ENCODE results near the gene CCDC201.

CCDC201 gene, protein sequence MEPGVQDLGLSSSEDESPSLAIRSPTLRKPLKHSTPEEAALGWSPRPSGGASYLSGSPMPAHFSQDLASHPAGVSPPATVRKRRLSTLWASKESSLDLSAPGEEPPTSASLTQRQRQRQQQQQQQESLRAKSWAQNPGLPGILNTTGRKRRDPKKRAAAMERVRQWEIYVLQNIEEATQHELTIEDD

DNA sequence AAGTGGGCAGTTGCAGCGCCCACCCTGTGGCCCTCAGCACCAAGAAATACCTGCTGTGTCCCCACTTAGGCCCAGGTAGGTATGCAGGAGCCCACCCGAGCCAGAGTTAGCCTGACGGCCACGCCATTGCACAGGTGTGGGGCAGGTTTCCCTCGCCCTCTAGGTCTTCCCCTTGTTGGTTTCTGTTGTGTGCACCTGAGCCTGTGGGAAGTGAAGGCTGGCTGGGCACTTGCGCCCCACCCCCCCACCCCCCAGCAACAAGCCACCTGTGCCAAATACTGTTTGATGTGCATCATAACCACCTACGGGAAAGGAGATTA, at the start of gene CCDC201:
CCDC201 (minus strand) TSS at position 48 of the 320 bp plus-strand sequence. CDS start 75 bp downstream, outside the sequence.
- Histone ChIP-seq H3K9ac (ENCODE audit: low read length) (no peak within 1 kb of the TSS), H3K36me3 (ENCODE audit: control insufficient read depth, low read depth, low read length) (no peaks in the 10 kb centered on the region), H3K27ac (ENCODE audit: low read length) (no peak within 1 kb of the TSS), H3K9me3 (ENCODE audit: control insufficient read depth, low read depth, low read length) (peaks cover 3% of the 10 kb centered on the region), H3K4me1 (ENCODE audit: control insufficient read depth, low read depth, low read length) (no peaks in the 10 kb centered on the region), H3K4me3 (ENCODE audit: low read length) (no peak within 1 kb of the TSS), H3K27me3 (ENCODE audit: control insufficient read depth, insufficient read depth, low read length) (no peaks in the 10 kb centered on the region)

DNA sequence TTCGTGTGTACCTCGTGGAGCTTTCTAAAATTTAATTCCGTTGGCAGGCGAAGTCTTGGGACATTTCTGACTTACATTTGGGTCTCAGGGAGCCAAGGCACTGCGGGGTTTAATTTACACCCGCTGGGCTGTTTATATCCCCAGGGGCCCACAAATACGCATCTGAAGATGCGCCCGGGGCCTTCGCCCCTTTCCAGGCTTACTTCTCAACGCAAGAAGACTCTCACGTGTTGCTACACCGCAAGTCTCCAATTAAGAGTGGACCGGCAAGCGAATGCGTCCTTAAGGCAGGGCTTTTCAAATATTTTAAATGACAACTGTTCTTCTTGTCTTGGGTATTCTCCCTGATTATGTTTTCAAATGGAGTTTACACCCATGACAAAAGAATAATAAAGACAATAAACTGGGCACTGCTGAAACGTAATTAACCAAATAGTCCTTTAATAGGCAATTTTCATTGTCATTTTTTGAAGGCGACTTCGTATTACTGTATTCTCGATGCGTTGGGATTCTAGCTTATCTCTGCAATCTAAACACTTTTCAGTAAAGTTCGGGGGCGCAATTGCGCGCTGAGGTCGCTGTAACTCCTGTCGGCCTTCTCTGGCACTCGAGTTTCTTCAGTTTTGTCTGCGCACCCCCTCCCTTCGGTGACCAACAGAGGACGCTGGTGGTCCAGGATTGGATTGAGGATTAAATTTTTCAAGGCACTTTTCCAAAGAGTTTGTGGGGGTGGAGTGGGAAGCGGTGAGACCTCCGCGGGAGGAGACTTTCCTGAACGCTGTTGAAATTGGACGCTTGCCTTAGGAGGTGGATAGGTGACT, 49.0 kb upstream of the CCDC201 start:
- peak overlapping the region; percentile 29 for H3K9ac ChIP-seq (ENCODE audit: low read length)
- H3K4me3 ChIP-seq (ENCODE audit: low read length): peak overlapping the region; percentile 66

DNA sequence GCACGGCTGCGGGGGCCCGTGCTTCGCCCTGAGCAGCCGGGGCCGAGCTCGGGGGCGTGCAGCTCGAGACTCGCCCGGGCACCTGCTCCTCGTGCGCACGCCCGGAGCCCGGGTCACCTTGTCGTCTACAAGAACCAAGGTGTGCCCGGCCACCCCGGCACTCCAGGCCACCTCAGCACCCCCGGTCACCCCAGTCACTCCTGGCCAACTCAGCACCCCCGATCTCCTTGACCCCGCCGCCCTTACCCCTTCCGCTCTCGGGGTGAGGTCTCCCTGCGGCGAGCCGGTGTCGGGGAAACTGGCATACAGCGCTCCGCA, 48.5 kb upstream of the CCDC201 start:
- Histone ChIP-seq H3K36me3 (ENCODE audit: control insufficient read depth, low read depth, low read length) (no peaks in the 10 kb centered on the region), H3K9ac (ENCODE audit: low read length) (no peak overlapping the region), H3K27ac (ENCODE audit: low read length) (no peak overlapping the region), H3K4me3 (ENCODE audit: low read length) (peak overlapping the region; percentile 66), H3K9me3 (ENCODE audit: control insufficient read depth, low read depth, low read length) (no peaks in the 10 kb centered on the region), H3K4me1 (ENCODE audit: control insufficient read depth, low read depth, low read length) (peaks cover 23% of the 10 kb centered on the region), H3K27me3 (ENCODE audit: control insufficient read depth, insufficient read depth, low read length) (peaks cover 61% of the 10 kb centered on the region)

More for the DNA sequence above, 49.0 kb upstream of the CCDC201 start:
- Histone ChIP-seq H3K27me3 (ENCODE audit: control insufficient read depth, insufficient read depth, low read length) (peaks cover 61% of the 10 kb centered on the region), H3K27ac (ENCODE audit: low read length) (no peak overlapping the region), H3K36me3 (ENCODE audit: control insufficient read depth, low read depth, low read length) (no peaks in the 10 kb centered on the region), H3K9me3 (ENCODE audit: control insufficient read depth, low read depth, low read length) (no peaks in the 10 kb centered on the region), H3K4me1 (ENCODE audit: control insufficient read depth, low read depth, low read length) (peaks cover 23% of the 10 kb centered on the region)

DNA sequence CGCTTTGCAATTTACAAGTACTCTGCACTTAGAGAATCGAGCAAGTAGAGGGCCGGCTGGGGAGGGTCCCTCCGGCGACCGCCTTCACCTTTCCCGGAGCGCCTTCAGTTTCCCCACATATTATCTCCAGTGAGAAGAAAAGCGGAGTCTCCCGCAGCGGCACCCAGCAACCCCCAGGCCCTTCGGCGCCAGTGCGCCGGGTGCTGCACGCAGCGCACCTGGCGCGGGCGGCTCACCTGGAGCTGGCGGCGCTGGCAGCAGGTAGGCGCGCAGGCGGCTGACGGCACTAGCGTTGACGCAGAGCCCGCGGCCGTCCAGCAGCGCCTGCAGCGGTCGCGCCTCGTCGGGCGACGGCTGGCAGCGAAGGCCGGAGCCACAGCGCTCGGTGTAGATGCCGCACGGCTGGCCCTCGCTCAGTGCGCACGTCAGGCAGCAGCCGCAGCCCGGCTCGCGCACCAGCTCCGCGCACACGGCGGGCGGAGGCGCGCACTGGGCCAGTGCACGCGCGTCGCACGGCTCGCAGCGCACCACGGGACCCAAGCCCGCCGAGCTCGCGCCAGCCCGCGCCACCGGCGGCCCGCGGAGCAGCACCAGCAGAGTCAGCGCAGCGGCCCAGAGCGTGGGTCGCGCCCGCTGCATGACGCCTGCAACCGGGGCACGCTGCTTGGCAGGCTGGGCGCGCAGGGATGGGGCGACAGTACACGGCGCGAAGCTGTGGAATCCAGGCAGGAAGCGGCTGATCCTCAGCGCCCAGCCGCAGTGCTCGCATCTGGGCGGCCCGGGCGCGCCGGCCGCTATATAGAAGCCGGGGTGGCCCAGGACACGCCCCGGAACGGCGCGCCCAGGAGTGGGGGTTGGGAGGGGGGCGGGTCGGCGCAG, 47.9 kb upstream of the CCDC201 start, which contains the start of gene IGFBP3:
IGFBP3 (minus strand) TSS at position 771 of the 879 bp plus-strand sequence; CDS start at position 639, 132 bp downstream.
- Histone ChIP-seq H3K4me1 (ENCODE audit: control insufficient read depth, low read depth, low read length) (peaks cover 23% of the 10 kb centered on the region), H3K27me3 (ENCODE audit: control insufficient read depth, insufficient read depth, low read length) (peaks cover 61% of the 10 kb centered on the region), H3K9ac (ENCODE audit: low read length) (no peak within 1 kb of the TSS)

DNA sequence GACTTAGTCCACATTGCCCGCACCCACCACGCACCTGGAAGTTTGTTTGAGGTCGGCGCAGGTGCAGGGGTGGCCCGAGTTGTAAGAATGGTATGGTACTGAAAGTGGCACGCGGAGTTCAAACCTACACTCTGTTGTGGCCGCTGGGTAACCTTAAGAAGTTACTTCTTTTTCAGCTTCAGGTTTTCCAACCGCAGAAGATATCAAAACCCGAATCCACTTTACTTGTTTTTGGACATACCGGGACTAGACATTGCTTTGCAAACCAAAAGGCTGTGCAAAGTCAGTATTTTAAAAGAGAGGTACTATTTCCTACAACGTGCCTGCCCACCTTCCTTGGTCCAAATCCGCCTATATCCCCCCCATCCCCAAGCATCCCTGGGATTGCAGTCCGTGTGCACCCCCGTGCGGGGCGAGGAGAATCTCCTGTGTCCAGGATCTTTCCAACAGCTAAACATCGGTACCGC, 47.1 kb upstream of the CCDC201 start:
- Histone ChIP-seq H3K9me3 (ENCODE audit: control insufficient read depth, low read depth, low read length) (no peaks in the 10 kb centered on the region), H3K4me3 (ENCODE audit: low read length) (peak overlapping the region; percentile 66), H3K27ac (ENCODE audit: low read length) (no peak overlapping the region), H3K36me3 (ENCODE audit: control insufficient read depth, low read depth, low read length) (no peaks in the 10 kb centered on the region), H3K27me3 (ENCODE audit: control insufficient read depth, insufficient read depth, low read length) (peaks cover 57% of the 10 kb centered on the region), H3K9ac (ENCODE audit: low read length) (no peak overlapping the region), H3K4me1 (ENCODE audit: control insufficient read depth, low read depth, low read length) (peaks cover 23% of the 10 kb centered on the region)

More for the DNA sequence above, 47.9 kb upstream of the CCDC201 start, which contains the start of gene IGFBP3:
- H3K27ac ChIP-seq (ENCODE audit: low read length): no peak within 1 kb of the TSS
- no peaks in the 10 kb centered on the region for H3K9me3 ChIP-seq (ENCODE audit: control insufficient read depth, low read depth, low read length)
- H3K4me3 ChIP-seq (ENCODE audit: low read length): peak within 1 kb of the TSS; percentile 66
- no peaks in the 10 kb centered on the region for H3K36me3 ChIP-seq (ENCODE audit: control insufficient read depth, low read depth, low read length)

DNA sequence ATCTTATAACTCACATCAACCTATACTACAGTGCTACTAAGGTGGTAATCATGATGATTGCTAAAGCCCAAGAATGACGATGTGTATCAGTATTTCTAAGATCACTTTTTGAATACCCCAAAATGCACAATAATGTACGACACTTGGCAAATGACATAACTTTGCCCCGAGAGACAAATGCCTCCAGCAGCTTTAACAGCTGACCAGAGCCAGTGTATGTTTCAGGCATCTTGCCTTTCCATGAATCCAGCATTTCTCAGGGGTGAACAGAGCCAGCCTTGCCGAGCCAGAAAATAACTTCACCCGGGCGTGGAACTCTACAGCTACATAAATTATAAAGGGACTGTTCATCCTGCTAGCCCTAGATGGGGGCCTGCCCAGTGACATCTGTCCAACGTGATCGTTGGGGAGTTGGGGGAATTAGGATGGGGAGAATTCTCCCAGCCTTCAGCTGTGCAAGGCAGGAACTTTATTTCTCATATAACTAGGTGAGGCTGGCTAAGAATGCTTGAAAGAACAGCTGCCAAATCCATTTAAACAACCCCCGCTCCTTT, 46.4 kb upstream of the CCDC201 start:
- peak overlapping the region; percentile 66 for H3K4me3 ChIP-seq (ENCODE audit: low read length)
- H3K9me3 ChIP-seq (ENCODE audit: control insufficient read depth, low read depth, low read length): no peaks in the 10 kb centered on the region
- H3K36me3 ChIP-seq (ENCODE audit: control insufficient read depth, low read depth, low read length): no peaks in the 10 kb centered on the region
- peaks cover 22% of the 10 kb centered on the region for H3K4me1 ChIP-seq (ENCODE audit: control insufficient read depth, low read depth, low read length)
- H3K9ac ChIP-seq (ENCODE audit: low read length): no peak overlapping the region
- peaks cover 57% of the 10 kb centered on the region for H3K27me3 ChIP-seq (ENCODE audit: control insufficient read depth, insufficient read depth, low read length)
- H3K27ac ChIP-seq (ENCODE audit: low read length): no peak overlapping the region

DNA sequence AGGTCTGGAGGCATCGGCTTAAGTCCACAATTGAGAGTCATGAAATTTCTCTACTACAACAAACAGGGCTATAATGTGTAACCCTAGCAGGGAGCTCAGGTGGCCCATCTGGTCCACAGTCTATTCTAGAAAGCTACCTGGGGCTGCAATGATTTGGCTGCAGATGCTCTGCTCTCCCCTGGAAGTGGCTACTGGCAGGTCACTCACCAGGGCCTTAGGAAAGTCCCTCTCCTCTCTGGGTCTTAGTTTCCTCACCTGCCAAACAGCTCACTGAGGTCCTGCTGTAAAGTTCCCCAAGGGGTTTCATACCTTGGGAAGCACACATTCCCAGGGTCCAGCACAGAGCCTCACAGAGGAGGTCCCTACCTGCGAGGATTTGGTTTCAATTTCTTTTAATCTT, 45.7 kb upstream of the CCDC201 start:
- H3K4me1 ChIP-seq (ENCODE audit: control insufficient read depth, low read depth, low read length): peaks cover 14% of the 10 kb centered on the region
- H3K27me3 ChIP-seq (ENCODE audit: control insufficient read depth, insufficient read depth, low read length): peaks cover 57% of the 10 kb centered on the region
- no peak overlapping the region for H3K27ac ChIP-seq (ENCODE audit: low read length)
- no peaks in the 10 kb centered on the region for H3K36me3 ChIP-seq (ENCODE audit: control insufficient read depth, low read depth, low read length)
- no peaks in the 10 kb centered on the region for H3K9me3 ChIP-seq (ENCODE audit: control insufficient read depth, low read depth, low read length)
- H3K9ac ChIP-seq (ENCODE audit: low read length): no peak overlapping the region
- H3K4me3 ChIP-seq (ENCODE audit: low read length): no peak overlapping the region

DNA sequence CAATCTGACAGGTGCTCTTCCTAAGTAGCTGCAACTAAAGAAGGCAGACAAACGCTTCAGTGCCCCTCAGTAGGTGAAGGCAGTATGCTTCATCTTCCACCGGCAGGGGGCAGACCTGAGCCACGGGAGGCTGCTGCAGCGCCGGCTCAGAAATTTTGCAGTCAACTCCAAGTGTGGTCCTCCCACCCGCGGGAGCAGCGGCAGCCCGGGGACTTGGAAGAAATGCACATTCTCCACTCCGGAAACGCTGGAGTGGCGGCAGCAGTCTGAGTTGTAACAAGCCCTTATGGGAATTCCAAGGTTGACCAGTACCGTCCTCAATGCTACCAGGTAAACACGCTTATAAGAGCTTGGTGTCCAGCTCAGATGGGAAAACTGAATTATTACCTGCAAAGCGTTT, 44.8 kb upstream of the CCDC201 start:
- Histone ChIP-seq H3K36me3 (ENCODE audit: control insufficient read depth, low read depth, low read length) (no peaks in the 10 kb centered on the region), H3K9ac (ENCODE audit: low read length) (no peak overlapping the region), H3K27me3 (ENCODE audit: control insufficient read depth, insufficient read depth, low read length) (peaks cover 52% of the 10 kb centered on the region), H3K4me3 (ENCODE audit: low read length) (no peak overlapping the region), H3K9me3 (ENCODE audit: control insufficient read depth, low read depth, low read length) (no peaks in the 10 kb centered on the region), H3K4me1 (ENCODE audit: control insufficient read depth, low read depth, low read length) (peaks cover 7% of the 10 kb centered on the region), H3K27ac (ENCODE audit: low read length) (no peak overlapping the region)

DNA sequence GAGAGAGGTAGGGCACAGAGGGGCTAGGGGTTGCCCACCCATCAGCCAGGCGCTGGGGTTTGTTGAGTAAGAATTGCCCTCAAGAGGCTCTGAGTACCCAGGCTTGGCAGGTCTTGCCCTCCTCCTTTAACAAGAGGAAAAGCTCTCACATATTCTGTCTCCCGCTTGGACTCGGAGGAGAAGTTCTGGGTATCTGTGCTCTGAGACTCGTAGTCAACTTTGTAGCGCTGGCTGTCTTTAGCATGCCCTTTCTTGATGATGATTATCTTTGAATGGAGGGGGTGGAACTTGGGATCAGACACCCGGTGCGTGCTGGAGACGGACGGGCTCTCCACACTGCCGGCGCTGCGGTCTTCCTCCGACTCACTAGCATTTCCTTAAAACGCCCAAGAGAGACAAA, 44.2 kb upstream of the CCDC201 start:
- Histone ChIP-seq H3K9me3 (ENCODE audit: control insufficient read depth, low read depth, low read length) (no peaks in the 10 kb centered on the region), H3K36me3 (ENCODE audit: control insufficient read depth, low read depth, low read length) (no peaks in the 10 kb centered on the region), H3K4me3 (ENCODE audit: low read length) (no peak overlapping the region), H3K4me1 (ENCODE audit: control insufficient read depth, low read depth, low read length) (peaks cover 4% of the 10 kb centered on the region), H3K9ac (ENCODE audit: low read length) (no peak overlapping the region), H3K27me3 (ENCODE audit: control insufficient read depth, insufficient read depth, low read length) (peaks cover 46% of the 10 kb centered on the region), H3K27ac (ENCODE audit: low read length) (no peak overlapping the region)

DNA sequence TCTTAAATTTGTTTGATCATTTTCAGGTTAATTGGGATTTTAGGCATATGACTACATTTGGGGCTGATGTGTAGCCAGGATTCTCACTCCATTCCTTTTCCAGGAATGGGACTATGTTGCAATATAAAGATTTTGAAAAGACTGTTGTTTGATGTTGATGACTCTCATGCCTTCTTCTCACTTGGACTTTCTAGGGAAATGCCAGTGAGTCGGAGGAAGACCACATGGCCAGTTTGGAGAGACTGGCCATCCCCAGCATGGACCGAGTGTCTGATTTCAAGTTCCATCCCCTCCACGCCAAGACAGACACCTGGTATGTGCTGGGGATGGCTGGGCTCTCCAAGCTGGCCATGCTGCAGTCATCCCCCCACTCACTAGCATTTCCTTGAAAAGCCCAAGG, 42.7 kb upstream of the CCDC201 start:
- Histone ChIP-seq H3K36me3 (ENCODE audit: control insufficient read depth, low read depth, low read length) (no peaks in the 10 kb centered on the region), H3K4me1 (ENCODE audit: control insufficient read depth, low read depth, low read length) (peaks cover 4% of the 10 kb centered on the region), H3K4me3 (ENCODE audit: low read length) (no peak overlapping the region), H3K27ac (ENCODE audit: low read length) (no peak overlapping the region), H3K9me3 (ENCODE audit: control insufficient read depth, low read depth, low read length) (no peaks in the 10 kb centered on the region), H3K27me3 (ENCODE audit: control insufficient read depth, insufficient read depth, low read length) (peaks cover 33% of the 10 kb centered on the region), H3K9ac (ENCODE audit: low read length) (no peak overlapping the region)

DNA sequence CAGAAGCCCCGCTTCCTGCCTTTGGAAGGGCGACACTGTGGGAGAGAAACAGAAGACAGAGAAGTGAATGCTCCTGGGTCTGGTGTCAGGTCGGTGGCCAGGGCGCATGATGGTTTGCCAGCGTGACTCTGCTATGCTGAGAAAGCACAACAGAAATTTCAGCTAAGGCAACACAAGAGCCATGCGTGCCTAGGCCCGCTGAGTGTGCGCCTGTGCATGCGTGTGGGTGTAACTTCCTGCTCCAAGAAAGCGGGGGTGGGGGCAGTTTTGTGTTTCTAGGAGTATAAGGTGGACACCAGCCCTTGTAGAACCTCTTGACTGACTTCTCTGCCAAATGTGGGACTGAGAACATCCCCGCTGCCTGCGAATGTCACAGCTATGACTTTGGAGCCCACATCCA, 42.0 kb upstream of the CCDC201 start:
- H3K27me3 ChIP-seq (ENCODE audit: control insufficient read depth, insufficient read depth, low read length): peaks cover 26% of the 10 kb centered on the region
- no peak overlapping the region for H3K27ac ChIP-seq (ENCODE audit: low read length)
- H3K4me3 ChIP-seq (ENCODE audit: low read length): no peak overlapping the region
- H3K9ac ChIP-seq (ENCODE audit: low read length): no peak overlapping the region
- H3K4me1 ChIP-seq (ENCODE audit: control insufficient read depth, low read depth, low read length): peaks cover 4% of the 10 kb centered on the region
- H3K36me3 ChIP-seq (ENCODE audit: control insufficient read depth, low read depth, low read length): no peaks in the 10 kb centered on the region
- no peaks in the 10 kb centered on the region for H3K9me3 ChIP-seq (ENCODE audit: control insufficient read depth, low read depth, low read length)
